GM18511 (cell line): Measurements from ENCODE around the gene SLC35F6.

Experiments used
- ATAC-seq: cut with Tn5 transposase; IDR thresholded peaks from one replicate; pipeline ENCODE4 v1.9.1; 2021; ENCODE audit warnings: mild to moderate bottlenecking, moderate library complexity; ENCODE audit not compliant: unreplicated experiment

SLC35F6 gene

GRCh38 chr2:26816893-26817292, 52.8 kb downstream of the SLC35F6 start:
- ATAC-seq = no peak

- ATAC-seq = no peak
Measured at GRCh38 chr2:26818255-26818654, 54.2 kb downstream of the SLC35F6 start.

- no peak for ATAC-seq
Measured at GRCh38 chr2:26818972-26819371, 54.9 kb downstream of the SLC35F6 start.

- no peak for ATAC-seq
Measured at GRCh38 chr2:26820932-26821331, 56.8 kb downstream of the SLC35F6 start.

- ATAC-seq = no peak
Measured at GRCh38 chr2:26822877-26823276, 58.8 kb downstream of the SLC35F6 start.
